ENCODE results near the gene SLC25A33. TPM values are rescaled to one million over a fixed set of nuclear protein-coding genes. Genes with fewer than 3 reads are reported as not detected.
A peak's percentile ranks its signal among the peaks of the same experiment; 100 is the strongest.

The SLC25A33 gene
- total RNA-seq, 1 donor from 2014 or later = 10.4 TPM

DNA sequence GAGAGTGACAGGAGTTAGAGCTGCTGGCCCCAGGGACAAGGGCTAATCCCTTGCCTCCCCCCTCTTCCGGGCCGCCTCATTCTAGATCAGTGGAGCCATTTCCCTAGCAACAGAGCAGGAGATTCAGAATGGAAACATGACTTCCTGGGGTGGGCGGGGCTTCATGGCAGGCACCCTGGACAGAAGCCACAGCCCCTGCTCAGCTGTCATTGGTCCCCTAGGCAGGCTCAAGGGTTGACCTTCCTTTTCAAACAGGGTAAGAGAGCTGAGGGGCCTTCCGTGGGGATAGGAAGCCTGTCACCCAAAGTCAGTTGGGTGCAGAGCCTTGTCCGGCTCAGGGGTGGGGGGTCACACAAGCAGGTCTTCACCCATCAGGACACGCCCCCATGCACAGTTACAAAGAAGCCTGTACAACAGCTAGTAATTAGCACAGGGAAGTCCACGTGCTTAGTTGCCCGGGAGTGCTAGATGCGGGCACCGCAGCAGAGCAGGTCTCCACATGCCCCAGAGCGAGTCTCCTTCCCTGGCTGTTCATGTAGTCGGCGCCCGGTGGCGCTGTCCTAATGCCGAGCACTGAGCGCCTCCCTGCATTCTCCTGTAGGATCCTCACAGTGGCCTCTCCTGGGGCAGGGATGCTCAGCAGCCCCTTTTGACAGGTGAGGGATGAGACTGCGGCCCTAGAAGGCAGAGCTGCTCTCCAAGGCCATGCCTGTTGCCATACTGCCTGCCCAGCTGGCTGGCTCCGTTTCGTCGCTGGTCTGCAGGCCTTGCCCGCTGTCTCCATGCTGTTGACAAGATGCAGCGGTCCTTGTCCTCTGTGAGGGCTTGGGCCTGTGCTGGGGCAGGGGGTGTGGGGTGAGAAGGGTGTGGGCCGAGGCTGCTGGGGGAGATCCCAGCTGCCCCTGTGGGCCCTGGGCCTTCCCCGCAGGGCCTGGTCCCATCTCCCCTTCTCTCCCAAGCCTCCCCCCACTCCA is 54.5 kb downstream of the SLC25A33 start:
- intact Hi-C loops (cut with micrococcal nuclease) = no loop called here
- no peak overlapping the region for H3K4me3 Mint-ChIP-seq (ENCODE audit: low read depth)
- H3K36me3 Mint-ChIP-seq (ENCODE audit: low read depth) = peaks cover 11% of the 10 kb centered on the region
- peak overlapping the region; percentile 2 for H3K27ac Mint-ChIP-seq
- H3K4me1 Mint-ChIP-seq (ENCODE audit: low read depth) = peaks cover 18% of the 10 kb centered on the region
- no peaks in the 10 kb centered on the region for H3K27me3 Mint-ChIP-seq (ENCODE audit: low read depth)
- H3K9me3 Mint-ChIP-seq = no peaks in the 10 kb centered on the region
- peak; percentile 59 for DNase-seq (ENCODE audit: low spot score)

DNA sequence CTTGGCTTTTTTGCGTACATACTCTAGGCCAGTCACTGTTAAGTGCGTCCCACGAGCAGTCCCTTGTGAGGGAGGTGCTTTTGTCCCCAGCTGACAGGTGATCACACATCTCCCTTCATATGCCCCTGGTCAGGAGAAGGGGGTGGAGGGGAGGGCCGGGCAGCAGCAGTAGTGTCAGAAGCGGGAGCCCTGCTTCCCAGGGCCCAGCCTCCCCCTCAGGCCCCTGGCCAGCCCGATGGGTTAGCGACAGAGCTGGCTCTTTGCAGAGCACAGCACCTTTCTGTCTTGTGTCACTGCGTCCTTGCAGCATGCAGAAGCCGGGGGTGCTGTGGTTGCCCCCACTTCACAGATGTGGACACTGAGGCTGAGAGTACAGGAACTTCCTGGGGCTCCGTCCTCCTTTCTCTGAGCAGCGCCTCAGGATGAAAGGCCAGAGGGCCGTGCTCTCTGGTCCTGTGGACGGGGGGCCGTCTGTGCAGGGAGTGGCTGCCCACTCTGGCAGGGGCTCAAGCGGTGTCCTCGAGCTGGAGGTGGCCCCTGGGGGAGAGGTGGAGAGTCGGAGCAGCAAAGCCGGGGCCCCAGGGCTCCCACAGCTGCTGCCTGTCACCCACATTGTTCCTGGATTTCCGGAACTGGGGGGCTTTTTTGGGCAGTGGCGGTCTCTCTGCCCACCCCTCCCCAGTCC is 55.3 kb downstream of the SLC25A33 start:
- intact Hi-C loops (cut with micrococcal nuclease) = no loop called here
- DNase-seq (ENCODE audit: low spot score) = no peak
- Mint-ChIP-seq H3K4me1 (ENCODE audit: low read depth) (peaks cover 17% of the 10 kb centered on the region), H3K9me3 (no peaks in the 10 kb centered on the region), H3K4me3 (ENCODE audit: low read depth) (no peak overlapping the region), H3K27me3 (ENCODE audit: low read depth) (no peaks in the 10 kb centered on the region), H3K27ac (no peak overlapping the region), H3K36me3 (ENCODE audit: low read depth) (peaks cover 14% of the 10 kb centered on the region)

DNA sequence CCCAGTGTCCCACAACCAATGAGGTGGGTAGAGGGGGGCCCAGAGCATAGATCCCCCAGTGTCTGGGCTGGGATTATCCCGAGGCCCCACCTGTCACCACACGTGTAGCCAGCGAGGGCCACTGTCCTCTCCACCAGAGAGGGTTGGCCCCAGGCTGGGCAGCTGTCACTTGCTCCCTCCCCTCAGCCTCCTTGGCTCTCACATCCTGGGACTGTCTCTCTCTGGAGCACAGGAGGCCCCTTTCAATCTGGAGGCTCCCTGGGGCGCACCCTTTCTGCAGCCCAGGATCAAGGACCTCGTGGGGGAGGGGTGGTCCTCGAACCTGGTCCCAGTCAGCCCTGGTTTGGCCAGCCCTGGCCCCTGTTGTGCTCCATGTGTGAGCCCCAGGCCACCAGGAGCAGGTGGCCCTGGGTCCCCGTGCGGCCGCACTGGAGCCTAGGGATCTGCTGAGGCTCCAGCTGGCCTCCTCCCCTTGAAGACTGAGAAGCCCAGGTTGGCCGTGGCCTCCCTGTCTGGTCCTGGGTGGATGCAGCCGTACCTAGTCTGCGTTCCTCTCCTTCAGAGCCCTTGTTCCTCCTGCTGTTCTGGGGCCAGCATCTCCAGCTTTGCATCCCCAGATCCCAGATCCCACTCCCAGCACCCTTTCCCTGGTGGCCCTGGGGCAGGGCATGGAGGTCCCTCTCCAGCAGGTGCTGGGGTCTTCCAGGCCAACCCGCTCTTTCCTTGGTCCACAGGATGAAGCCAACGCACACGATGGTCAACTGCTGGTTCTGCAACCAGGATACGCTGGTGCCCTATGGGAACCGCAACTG is 56.1 kb downstream of the SLC25A33 start:
- no peaks in the 10 kb centered on the region for H3K9me3 Mint-ChIP-seq
- H3K36me3 Mint-ChIP-seq (ENCODE audit: low read depth) = peaks cover 17% of the 10 kb centered on the region
- no peak for DNase-seq (ENCODE audit: low spot score)
- no peaks in the 10 kb centered on the region for H3K27me3 Mint-ChIP-seq (ENCODE audit: low read depth)
- H3K27ac Mint-ChIP-seq = no peak overlapping the region
- H3K4me3 Mint-ChIP-seq (ENCODE audit: low read depth) = no peak overlapping the region
- H3K4me1 Mint-ChIP-seq (ENCODE audit: low read depth) = peaks cover 13% of the 10 kb centered on the region
- intact Hi-C loops (cut with micrococcal nuclease) = no loop called here

DNA sequence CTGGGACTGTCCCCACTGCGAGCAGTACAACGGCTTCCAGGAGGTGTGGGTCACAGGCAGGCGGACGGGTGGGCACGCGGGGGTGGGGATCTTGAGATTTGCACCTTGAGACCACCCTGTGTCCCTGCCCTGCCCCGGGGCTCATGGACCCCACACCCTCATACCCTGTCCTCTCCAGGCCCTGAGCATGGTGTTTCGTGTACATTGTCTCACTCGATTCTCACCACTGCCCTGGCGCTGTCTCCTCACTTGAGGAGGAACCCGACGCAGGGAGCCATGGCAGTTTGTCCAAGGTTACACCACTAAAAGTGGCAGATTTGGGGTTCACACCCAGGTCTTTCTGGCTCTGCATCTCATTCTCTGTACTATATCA is 56.7 kb downstream of the SLC25A33 start:
- Mint-ChIP-seq H3K9me3 (no peaks in the 10 kb centered on the region), H3K27ac (no peak overlapping the region)

DNA sequence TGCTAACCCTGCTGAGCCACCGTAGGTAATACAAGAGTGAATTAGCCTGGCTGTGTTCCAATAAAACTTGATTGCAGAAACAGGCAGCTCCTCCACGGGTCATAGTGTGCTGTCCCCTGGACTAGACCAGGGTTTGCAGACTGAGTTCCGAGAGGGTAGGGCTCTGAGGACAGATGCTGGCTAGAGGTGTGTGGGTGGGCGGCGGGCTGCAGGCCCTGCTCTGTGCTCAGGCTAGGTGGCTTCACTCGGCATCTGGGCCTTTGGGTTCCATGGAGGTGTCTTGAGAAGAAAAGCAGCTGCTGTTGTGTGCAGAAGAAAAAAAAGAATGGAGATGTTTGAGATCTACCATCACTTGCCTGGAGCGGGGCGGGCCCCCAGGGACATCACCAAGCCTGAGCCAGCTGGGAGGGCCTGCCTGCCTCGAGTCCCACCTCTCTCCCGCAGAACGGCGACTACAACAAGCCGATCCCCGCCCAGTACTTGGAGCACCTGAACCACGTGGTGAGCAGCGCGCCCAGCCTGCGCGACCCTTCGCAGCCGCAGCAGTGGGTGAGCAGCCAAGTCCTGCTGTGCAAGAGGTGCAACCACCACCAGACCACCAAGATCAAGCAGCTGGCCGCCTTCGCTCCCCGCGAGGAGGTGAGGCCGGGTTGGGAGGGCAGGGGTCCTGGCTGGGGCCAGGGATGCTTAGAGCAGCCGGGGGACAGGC is 57.3 kb downstream of the SLC25A33 start:
- Mint-ChIP-seq H3K36me3 (ENCODE audit: low read depth) (peaks cover 12% of the 10 kb centered on the region), H3K9me3 (no peaks in the 10 kb centered on the region), H3K27ac (no peak overlapping the region), H3K4me3 (ENCODE audit: low read depth) (no peak overlapping the region), H3K4me1 (ENCODE audit: low read depth) (peaks cover 8% of the 10 kb centered on the region), H3K27me3 (ENCODE audit: low read depth) (no peaks in the 10 kb centered on the region)
- no peak for DNase-seq (ENCODE audit: low spot score)
- intact Hi-C loops (cut with micrococcal nuclease) = no loop called here

More for the DNA sequence above, 56.7 kb downstream of the SLC25A33 start:
- DNase-seq (ENCODE audit: low spot score) = no peak
- Mint-ChIP-seq H3K36me3 (ENCODE audit: low read depth) (peaks cover 12% of the 10 kb centered on the region), H3K27me3 (ENCODE audit: low read depth) (no peaks in the 10 kb centered on the region), H3K4me3 (ENCODE audit: low read depth) (no peak overlapping the region), H3K4me1 (ENCODE audit: low read depth) (peaks cover 8% of the 10 kb centered on the region)
- intact Hi-C loops (cut with micrococcal nuclease) = no loop called here

DNA sequence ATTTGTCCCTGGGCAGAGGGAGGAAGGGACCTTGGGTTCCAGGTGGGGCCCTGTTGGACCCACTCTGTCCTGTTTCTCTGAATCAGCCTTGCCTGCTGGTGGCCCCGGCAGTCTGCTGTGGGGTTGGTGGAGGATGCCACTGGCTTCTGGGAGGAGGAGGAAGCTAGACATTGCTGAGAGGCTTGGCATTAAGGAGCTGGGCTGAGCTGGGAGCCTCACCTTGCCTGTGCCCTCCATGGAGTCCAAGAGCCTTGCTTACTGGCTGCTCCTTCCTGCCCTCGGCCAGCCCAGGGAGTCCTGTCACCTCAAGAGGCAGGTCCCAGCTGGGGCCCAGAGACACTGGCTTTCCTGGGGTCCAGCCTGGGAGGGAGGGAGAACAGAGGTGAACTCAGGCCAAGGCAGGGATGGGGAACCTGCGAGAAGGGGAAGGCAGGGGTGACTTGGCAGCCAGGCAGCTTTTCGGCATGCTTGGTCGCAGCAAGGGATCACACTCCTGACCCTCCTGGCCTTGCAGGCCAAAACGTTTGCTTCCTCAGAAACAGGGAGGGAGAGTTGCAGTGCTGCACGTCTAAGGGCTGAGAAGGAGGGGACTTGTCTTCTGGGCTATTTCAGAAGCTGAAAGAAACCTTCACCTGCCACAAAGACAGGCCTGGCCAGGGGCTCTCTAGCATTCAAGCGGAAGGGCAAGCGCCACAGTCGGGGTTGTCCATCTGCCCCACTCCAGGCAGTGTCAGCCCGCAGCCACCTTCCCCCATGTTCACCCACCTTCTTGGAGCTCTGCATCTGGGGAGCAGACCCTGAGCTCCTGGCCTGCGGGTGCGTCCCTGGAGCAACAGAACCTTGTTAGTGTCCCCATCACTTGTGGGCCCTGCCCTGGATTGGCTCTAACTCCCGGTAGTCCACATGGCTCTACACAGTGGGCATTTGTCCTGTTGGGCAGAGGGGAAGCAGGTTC is 58.4 kb downstream of the SLC25A33 start:
- Mint-ChIP-seq H3K27me3 (ENCODE audit: low read depth) (no peaks in the 10 kb centered on the region), H3K9me3 (no peaks in the 10 kb centered on the region), H3K27ac (no peak overlapping the region), H3K4me1 (ENCODE audit: low read depth) (peaks cover 8% of the 10 kb centered on the region), H3K36me3 (ENCODE audit: low read depth) (peaks cover 12% of the 10 kb centered on the region), H3K4me3 (ENCODE audit: low read depth) (no peak overlapping the region)
- DNase-seq (ENCODE audit: low spot score) = no peak
- intact Hi-C loops (cut with micrococcal nuclease) = no loop called here

DNA sequence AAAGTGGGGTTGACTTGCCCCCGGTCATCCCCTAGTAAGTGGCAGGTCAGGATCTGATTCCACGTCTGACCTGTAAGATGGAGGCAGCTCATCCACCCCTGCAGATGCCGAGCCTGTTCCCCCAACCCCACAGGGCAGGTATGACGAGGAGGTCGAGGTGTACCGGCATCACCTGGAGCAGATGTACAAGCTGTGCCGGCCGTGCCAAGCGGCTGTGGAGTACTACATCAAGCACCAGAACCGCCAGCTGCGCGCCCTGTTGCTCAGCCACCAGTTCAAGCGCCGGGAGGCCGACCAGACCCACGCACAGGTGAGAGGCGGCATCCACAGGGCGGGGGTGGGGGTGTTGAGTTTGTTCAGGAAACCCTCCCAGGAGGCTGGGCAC is 59.0 kb downstream of the SLC25A33 start:
- H3K27ac Mint-ChIP-seq = no peak overlapping the region
- no peaks in the 10 kb centered on the region for H3K27me3 Mint-ChIP-seq (ENCODE audit: low read depth)
- peaks cover 2% of the 10 kb centered on the region for H3K4me1 Mint-ChIP-seq (ENCODE audit: low read depth)
- no peak overlapping the region for H3K4me3 Mint-ChIP-seq (ENCODE audit: low read depth)
- DNase-seq (ENCODE audit: low spot score) = no peak
- no peaks in the 10 kb centered on the region for H3K9me3 Mint-ChIP-seq
- H3K36me3 Mint-ChIP-seq (ENCODE audit: low read depth) = peaks cover 12% of the 10 kb centered on the region
- intact Hi-C loops (cut with micrococcal nuclease) = no loop called here

DNA sequence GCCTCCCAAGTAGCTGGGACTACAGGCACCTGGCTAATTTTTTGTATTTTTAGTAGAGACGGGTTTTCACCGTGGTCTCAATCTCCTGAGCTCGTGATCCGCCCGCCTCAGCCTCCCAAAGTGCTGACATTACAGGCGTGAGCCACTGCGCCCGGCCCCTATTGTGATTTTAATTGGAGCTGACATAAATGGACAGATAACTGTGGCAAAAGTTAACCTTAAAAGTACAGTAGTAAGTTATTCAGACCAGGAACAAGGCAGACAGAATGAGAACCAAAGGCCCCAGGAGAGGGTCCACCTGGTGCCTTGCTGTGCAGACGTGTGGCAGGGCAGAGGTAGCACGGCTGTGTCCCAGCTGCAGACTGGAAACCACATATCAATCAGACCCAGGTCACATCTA is 60.5 kb downstream of the SLC25A33 start:
- Mint-ChIP-seq H3K4me1 (ENCODE audit: low read depth) (no peaks in the 10 kb centered on the region), H3K27ac (no peak overlapping the region), H3K27me3 (ENCODE audit: low read depth) (no peaks in the 10 kb centered on the region), H3K9me3 (no peaks in the 10 kb centered on the region), H3K4me3 (ENCODE audit: low read depth) (no peak overlapping the region), H3K36me3 (ENCODE audit: low read depth) (peaks cover 12% of the 10 kb centered on the region)
- no peak for DNase-seq (ENCODE audit: low spot score)
- intact Hi-C loops (cut with micrococcal nuclease) = no loop called here

DNA sequence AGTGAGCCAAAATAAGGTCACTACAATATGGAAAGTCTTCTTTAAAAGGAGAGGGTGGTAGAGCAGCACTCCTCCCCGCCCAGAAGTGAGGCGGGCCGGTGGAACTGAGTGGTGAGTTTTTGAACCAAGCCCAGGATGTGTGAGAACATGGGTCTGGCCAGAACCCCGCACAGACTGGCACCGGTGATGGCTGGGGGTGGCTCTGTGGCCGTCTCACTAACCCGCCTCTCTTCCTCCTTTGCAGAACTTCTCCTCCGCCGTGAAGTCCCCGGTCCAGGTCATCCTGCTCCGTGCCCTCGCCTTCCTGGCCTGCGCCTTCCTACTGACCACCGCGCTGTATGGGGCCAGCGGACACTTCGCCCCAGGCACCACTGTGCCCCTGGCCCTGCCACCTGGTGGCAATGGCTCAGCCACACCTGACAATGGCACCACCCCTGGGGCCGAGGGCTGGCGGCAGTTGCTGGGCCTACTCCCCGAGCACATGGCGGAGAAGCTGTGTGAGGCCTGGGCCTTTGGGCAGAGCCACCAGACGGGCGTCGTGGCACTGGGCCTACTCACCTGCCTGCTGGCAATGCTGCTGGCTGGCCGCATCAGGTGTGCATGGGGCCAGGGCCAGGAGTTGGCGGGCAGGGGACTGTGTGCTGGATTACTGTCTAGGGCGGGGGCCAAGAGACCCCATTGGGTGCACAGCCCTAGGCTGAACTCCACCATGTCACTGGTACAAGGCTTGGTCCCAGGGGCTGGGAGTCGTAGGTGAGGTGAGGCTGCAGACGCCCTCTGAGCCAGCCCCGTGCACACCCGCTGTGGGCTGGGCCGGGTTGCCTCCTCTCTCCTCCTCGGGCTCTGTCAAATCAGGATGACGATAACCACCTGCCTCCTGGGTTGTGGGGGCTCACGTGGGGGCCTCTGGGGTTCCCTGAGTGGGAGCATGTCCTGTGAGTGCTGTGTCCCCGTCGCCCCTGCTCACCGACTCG is 61.9 kb downstream of the SLC25A33 start:
- Mint-ChIP-seq H3K27me3 (ENCODE audit: low read depth) (no peaks in the 10 kb centered on the region), H3K9me3 (no peaks in the 10 kb centered on the region), H3K27ac (no peak overlapping the region), H3K36me3 (ENCODE audit: low read depth) (peaks cover 12% of the 10 kb centered on the region), H3K4me1 (ENCODE audit: low read depth) (no peaks in the 10 kb centered on the region), H3K4me3 (ENCODE audit: low read depth) (no peak overlapping the region)
- intact Hi-C loops (cut with micrococcal nuclease) = no loop called here
- no peak for DNase-seq (ENCODE audit: low spot score)

DNA sequence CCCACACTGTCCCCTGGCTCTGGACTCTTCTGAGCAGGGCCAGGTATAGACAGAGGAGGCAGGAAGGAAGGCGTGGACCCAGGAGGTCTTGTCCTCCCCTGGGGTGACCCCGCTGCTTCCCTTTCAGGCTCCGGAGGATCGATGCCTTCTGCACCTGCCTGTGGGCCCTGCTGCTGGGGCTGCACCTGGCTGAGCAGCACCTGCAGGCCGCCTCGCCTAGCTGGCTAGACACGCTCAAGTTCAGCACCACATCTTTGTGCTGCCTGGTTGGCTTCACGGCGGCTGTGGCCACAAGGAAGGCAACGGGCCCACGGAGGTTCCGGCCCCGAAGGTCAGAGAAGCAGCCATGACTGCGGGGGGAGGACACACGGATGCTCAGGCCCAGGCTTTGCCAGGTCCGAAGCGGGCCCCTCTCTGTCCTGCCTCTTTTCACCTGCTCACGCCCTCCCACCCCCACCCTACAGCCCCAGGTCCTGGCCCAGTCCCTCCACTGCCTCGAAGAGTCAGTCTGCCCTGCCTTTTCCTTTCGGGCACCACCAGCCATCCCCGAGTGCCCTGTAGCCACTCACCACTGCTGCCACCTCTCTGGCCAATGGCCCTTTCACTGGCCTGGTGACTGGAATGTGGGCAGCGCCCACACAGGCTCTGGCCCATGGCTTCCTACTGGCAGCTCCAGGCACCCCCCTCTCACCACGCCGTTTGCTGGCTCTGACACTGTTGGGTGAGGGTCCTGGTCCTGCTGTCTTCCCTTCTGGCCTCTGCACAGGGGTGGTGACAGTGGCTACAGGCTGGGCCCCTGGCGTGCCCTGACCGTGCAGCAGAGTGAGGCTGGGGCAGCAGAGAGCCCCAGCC is 62.9 kb downstream of the SLC25A33 start:
- DNase-seq (ENCODE audit: low spot score) = no peak
- H3K27me3 Mint-ChIP-seq (ENCODE audit: low read depth) = no peaks in the 10 kb centered on the region
- H3K27ac Mint-ChIP-seq = no peak overlapping the region
- H3K9me3 Mint-ChIP-seq = no peaks in the 10 kb centered on the region
- intact Hi-C loops (cut with micrococcal nuclease) = no loop called here
- no peaks in the 10 kb centered on the region for H3K4me1 Mint-ChIP-seq (ENCODE audit: low read depth)
- no peak overlapping the region for H3K4me3 Mint-ChIP-seq (ENCODE audit: low read depth)
- H3K36me3 Mint-ChIP-seq (ENCODE audit: low read depth) = peaks cover 7% of the 10 kb centered on the region

Measured in activated T-helper 2 cell treated with anti-CD3 and anti-CD28 coated beads, Interferon-gamma antibody, Interleukin-2, Interleukin-4, amounts not matched to agents 10 μg/mL and 5 μg/mL and 100 μg/mL, durations not matched to agents 14 hours and 24 hours and 36 hours (primary cell).